K562 (cell line): Measurements from ENCODE around the gene SAV1. TPM values are rescaled to one million over a fixed set of nuclear protein-coding genes. Genes with fewer than 3 reads are reported as not detected.

ENCODE experiments used
- ATAC-seq: fragments of 200-7000 bp; cut with Tn5 transposase; 3 replicates; pipeline ENCODE4 v1.9.1; 2020; ENCODE audit warnings: moderate library complexity
- BruUV-seq: library from RNA; stranded (reverse); fragments of 400-500 nt; replicated peaks from 2 replicates; lab custom pipeline; 2021; lab: Mats Ljungman, UMichigan
- CTCF ChIA-PET: fragments of 300-600 bp; formaldehyde crosslinking; extraction: SDS; loops from one replicate; lab custom pipeline; 2021; ENCODE audit warnings: low intra/inter-chr PET ratio; lab: Yijun Ruan, JAX
- POLR2A ChIA-PET: fragments of 300-600, 350-650 bp; sonication (Branson Sonifier 250); formaldehyde crosslinking; extraction: SDS; loops from one replicate; lab custom pipeline; 2021; ENCODE audit warnings: antibody characterized with exemption, inconsistent platforms; lab: Yijun Ruan, JAX
- DNase-seq, 4 experiments: peaks; one replicate each; pipeline versions ENCODE4 v3.0.0 to v3.0.0-alpha.2; 2011 to 2018; ENCODE audit warnings: low spot score in 3 of 4, mixed read lengths in 3 of 4; ENCODE audit errors: extremely low read depth in 1 of 4
- FAIRE-seq: peaks from 2 replicates; lab custom pipeline; 2011; peaks lifted over from hg19 to GRCh38; lab: Jason Lieb, UNC
- H2AFZ ChIP-seq: 2 replicates; pipeline ENCODE4 v1.6.0; 2011; ENCODE audit warnings: low read depth, low read length, control low read depth, inconsistent platforms
- H3K27ac ChIP-seq: fragments of 200-600 bp; 3 replicates; pipeline ENCODE4 v1.8.0; 2011; ENCODE audit warnings: low read depth, mild to moderate bottlenecking, control low read depth, inconsistent platforms, low read length, moderate library complexity, mixed read lengths; ENCODE audit errors: extremely low read depth
- H3K27me3 ChIP-seq, 2 experiments: fragments of 300-600 bp in 1 of 2; 2 replicates in 1 of 2; 3 replicates in 1 of 2; pipeline versions ENCODE4 v1.6.0 to v1.8.0; 2011; ENCODE audit warnings: inconsistent platforms in 2 of 2, low read length in 2 of 2, mild to moderate bottlenecking in 1 of 2, mixed read lengths in 1 of 2, moderate library complexity in 1 of 2; ENCODE audit not compliant: control insufficient read depth in 2 of 2, insufficient read depth in 2 of 2
- H3K36me3 ChIP-seq: fragments of 300-600 bp; 3 replicates; pipeline ENCODE4 v1.8.0; 2011; ENCODE audit warnings: mild to moderate bottlenecking, low read length, inconsistent platforms; ENCODE audit not compliant: control insufficient read depth, insufficient read depth
- H3K4me1 ChIP-seq, 2 experiments: fragments of 200-600 bp in 1 of 2; replicated peaks in 1 of 2; 2 replicates in 1 of 2; 3 replicates in 1 of 2; pipeline versions ENCODE4 v1.5.1 to v1.8.0; 2011; ENCODE audit warnings: inconsistent platforms in 2 of 2, low read length in 2 of 2, mild to moderate bottlenecking in 1 of 2, mixed read lengths in 1 of 2, moderate library complexity in 1 of 2; ENCODE audit not compliant: control insufficient read depth in 2 of 2, insufficient read depth in 2 of 2
- H3K4me2 ChIP-seq: 2 replicates; pipeline ENCODE4 v1.6.1; 2011; ENCODE audit warnings: low read length, control low read depth, inconsistent platforms, mixed read lengths; ENCODE audit not compliant: insufficient read depth
- H3K4me3 ChIP-seq: fragments of 200-600 bp; sonication (generic), shearing (Covaris generic); 2 replicates; pipeline ENCODE4 v1.5.1; 2016; ENCODE audit warnings: control low read depth, inconsistent platforms
- H3K79me2 ChIP-seq: fragments of 200-600 bp; 3 replicates; pipeline ENCODE4 v1.8.0; 2011; ENCODE audit warnings: low read length, inconsistent platforms; ENCODE audit not compliant: control insufficient read depth, insufficient read depth
- H3K9ac ChIP-seq, 2 experiments: 2 replicates each; pipeline versions ENCODE4 v1.6.0 to v1.6.1; 2011; ENCODE audit warnings: low read depth in 2 of 2, low read length in 2 of 2, control low read depth in 1 of 2, inconsistent platforms in 1 of 2, mild to moderate bottlenecking in 1 of 2, mixed read lengths in 1 of 2; ENCODE audit not compliant: insufficient read depth in 1 of 2
- H3K9me1 ChIP-seq: one replicate; pipeline ENCODE4 v1.6.0; 2011; ENCODE audit warnings: inconsistent platforms, mild to moderate bottlenecking, low read length, moderate library complexity; ENCODE audit not compliant: control insufficient read depth, insufficient read depth
- H3K9me3 ChIP-seq: replicated peaks from 2 replicates; pipeline ENCODE4 v1.5.1; 2011; ENCODE audit warnings: low read depth, low read length, inconsistent platforms; ENCODE audit not compliant: control insufficient read depth, insufficient read depth
- H4K20me1 ChIP-seq: replicated peaks from 2 replicates; pipeline ENCODE4 v1.6.1; 2011; ENCODE audit warnings: low read length, inconsistent platforms, mixed read lengths; ENCODE audit not compliant: control insufficient read depth, insufficient read depth
- GABPB1 ChIP-seq: sonication (generic); formaldehyde crosslinking; IDR thresholded peaks from 2 replicates; pipeline ENCODE4 v1.8.0; 2022; ENCODE audit warnings: mild to moderate bottlenecking, missing genetic modification reagents
- HDAC1 ChIP-seq, 2 experiments: fragments of 450-650 bp; IDR thresholded peaks; 2 replicates each; pipeline ENCODE4 v1.6.1; 2016 to 2017; ENCODE audit warnings: inconsistent platforms in 1 of 2, mild to moderate bottlenecking in 1 of 2, moderate library complexity in 1 of 2
- HNRNPH1 ChIP-seq: fragments of 200-400 bp; formaldehyde crosslinking; optimal IDR thresholded peaks from 2 replicates; pipeline ENCODE3; 2017; ENCODE audit warnings: low read depth, mild to moderate bottlenecking, low read length, moderate library complexity
- MLX ChIP-seq, 2 experiments: fragments of 450-650 bp in 1 of 2; sonication (generic) in 1 of 2; formaldehyde crosslinking; conservative IDR thresholded peaks; 2 replicates each; pipeline versions ENCODE4 v1.4.0 to v1.8.1; 2020 to 2022; ENCODE audit warnings: mild to moderate bottlenecking in 1 of 2, missing genetic modification reagents in 1 of 2
- PRDM10 ChIP-seq: fragments of 450-650 bp; IDR thresholded peaks from 2 replicates; pipeline ENCODE4 v1.6.1; 2018; ENCODE audit not compliant: partially characterized antibody
- TARDBP ChIP-seq: fragments of 450-650 bp; IDR thresholded peaks from 2 replicates; pipeline ENCODE4 v1.6.1; 2016
- U2AF1 ChIP-seq: fragments of 200-400 bp; formaldehyde crosslinking; optimal IDR thresholded peaks from 2 replicates; pipeline ENCODE3; 2017; ENCODE audit warnings: mild to moderate bottlenecking, low read depth, low read length, moderate library complexity
- ZNF253 ChIP-seq: fragments of 250-450 bp; sonication (Bioruptor Pico); conservative IDR thresholded peaks from 2 replicates; pipeline ENCODE4 v1.6.1; 2021; ENCODE audit warnings: mild to moderate bottlenecking
- ZNF3 ChIP-seq: fragments of 250-450 bp; sonication (Bioruptor Pico); IDR thresholded peaks from 2 replicates; pipeline ENCODE4 v1.5.0; 2021; ENCODE audit warnings: mild to moderate bottlenecking, moderate library complexity
- ZNF764 ChIP-seq: fragments of 250-450 bp; sonication (Bioruptor Pico); IDR thresholded peaks from 2 replicates; pipeline ENCODE4 v1.4.0; 2020; ENCODE audit warnings: low read depth, mild to moderate bottlenecking, moderate library complexity
- WGBS: fragments of 100-300 bp; shearing (Covaris generic); methylation state at CpG from one replicate; pipeline ENCODE4 v1.1.6; 2016; ENCODE audit warnings: low coverage, mixed read lengths; ENCODE audit not compliant: insufficient coverage; ENCODE audit errors: missing lambda C conversion rate; 5-methylcytosine and 5-hydroxymethylcytosine counted together
- in situ Hi-C: fragments of 300-500 bp; cut with MboI; formaldehyde crosslinking; loops from 4 replicates; pipeline ENCODE4 v1.15.0; 2018; ENCODE audit warnings: inconsistent platforms, mixed read lengths
- intact Hi-C: fragments of 100-400 bp; cut with micrococcal nuclease; formaldehyde crosslinking; loops from 2 replicates; pipeline ENCODE4 v1.14.2; 2022
- polyA plus RNA-seq, 8 experiments: library from polyadenylated mRNA; depleted of rRNA in 4 of 8; stranded (reverse) in 5 of 8; unstranded in 3 of 8; fragments of >200 nt; fragmentation: Nextera tagmentation in 2 of 8; fragmentation: Illumina TruSeq in 1 of 8; extraction: Ambion mirVana in 2 of 8; extraction: Trizol in 1 of 8; gene quantifications; 2 replicates each; pipeline versions ENCODE4 v1.2.1 to v1.2.3, GENCODE V29; 2011 to 2014; ENCODE audit warnings: inconsistent platforms in 1 of 8, missing spikeins in 1 of 8
- total RNA-seq, 7 experiments: library from RNA; depleted of rRNA in 6 of 7; stranded (reverse); fragments of >200 nt in 6 of 7; fragmentation: Illumina TruSeq in 2 of 7; extraction: Trizol in 2 of 7; gene quantifications; 2 replicates each; pipeline versions ENCODE4 v1.2.1 to v1.2.3, GENCODE V29; 2011 to 2021; ENCODE audit warnings: low replicate concordance in 1 of 7
- TF ChIP-seq, protein P1 (sequence below): fragments of 450-650 bp; IDR thresholded peaks from 2 replicates; pipeline ENCODE4 v1.6.1; 2016; ENCODE audit warnings: antibody characterized with exemption
- TF ChIP-seq, protein P2 (sequence below): fragments of 450-650 bp; IDR thresholded peaks from 2 replicates; pipeline ENCODE4 v1.7.1; 2018; ENCODE audit warnings: mild to moderate bottlenecking, low read depth; ENCODE audit not compliant: partially characterized antibody

SAV1 gene
- total and polyA plus RNA-seq, 9 of the 15 experiments (the other 6 are each of a cell fraction or from before 2014, with no cell fraction given) = 6.5 to 18.1 (median 16.1) TPM

GRCh38 chr14:50704454-50705010 lies 36.4 kb upstream of the SAV1 start:
- no peak overlapping the region for H2AFZ ChIP-seq
- H4K20me1 ChIP-seq = no peaks in the 10 kb centered on the region
- H3K27ac ChIP-seq = no peak overlapping the region
- no peak overlapping the region for H3K4me3 ChIP-seq
- H3K79me2 ChIP-seq = no peaks in the 10 kb centered on the region
- CTCF ChIA-PET = no interaction called here
- no peaks in the 10 kb centered on the region for H3K9me1 ChIP-seq
- WGBS = 25% methylated on average over 6 of the region's 26 CpGs
- H3K36me3 ChIP-seq = no peaks in the 10 kb centered on the region
- BruUV-seq = no TSS peak
- H3K4me2 ChIP-seq = no peak overlapping the region
- FAIRE-seq (no peak), DNase-seq (no peak), ATAC-seq (no peak)
- POLR2A ChIA-PET = interaction anchor here (1.2 kb wide), 1 partner anchor 10 kb away, joined by 3 read pairs; no protein-coding TSS in a partner anchor
- H3K27me3 ChIP-seq = peaks cover 6 to 40% of the 10 kb centered on the region in 2 experiments; a peak in 4 of 5 replicates
- intact Hi-C loops = no loop called here
- peaks cover 0 to 5% of the 10 kb centered on the region in 2 experiments; a peak in 1 of 5 replicates for H3K4me1 ChIP-seq
- H3K9me3 ChIP-seq = no peaks in the 10 kb centered on the region
- in situ Hi-C loops = no loop called here
- no peak overlapping the region for H3K9ac ChIP-seq
- TF ChIP-seq PRDM10 (no peak), ZNF764 (CRISPR knock-in tag) (no peak), U2AF1 (no peak), HNRNPH1 (no peak), HDAC1 (IDR thresholded peaks at IDR 0.05) (no peak), TARDBP (no peak), ZNF253 (no peak), ZNF3 (CRISPR knock-in tag) (no peak), MLX (CRISPR knock-in tag; conservative IDR thresholded peaks at IDR 0.05) (no peak), GABPB1 (CRISPR knock-in tag) (no peak)
- TF ChIP-seq, protein P1, sequence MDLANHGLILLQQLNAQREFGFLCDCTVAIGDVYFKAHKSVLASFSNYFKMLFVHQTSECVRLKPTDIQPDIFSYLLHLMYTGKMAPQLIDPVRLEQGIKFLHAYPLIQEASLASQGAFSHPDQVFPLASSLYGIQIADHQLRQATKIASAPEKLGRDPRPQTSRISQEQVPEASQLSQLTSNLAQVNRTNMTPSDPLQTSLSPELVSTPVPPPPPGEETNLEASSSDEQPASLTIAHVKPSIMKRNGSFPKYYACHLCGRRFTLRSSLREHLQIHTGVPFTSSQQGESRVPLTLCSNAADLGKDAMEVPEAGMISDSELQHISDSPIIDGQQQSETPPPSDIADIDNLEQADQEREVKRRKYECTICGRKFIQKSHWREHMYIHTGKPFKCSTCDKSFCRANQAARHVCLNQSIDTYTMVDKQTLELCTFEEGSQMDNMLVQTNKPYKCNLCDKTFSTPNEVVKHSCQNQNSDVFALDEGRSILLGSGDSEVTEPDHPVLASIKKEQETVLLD = no peak
- TF ChIP-seq, protein P2, sequence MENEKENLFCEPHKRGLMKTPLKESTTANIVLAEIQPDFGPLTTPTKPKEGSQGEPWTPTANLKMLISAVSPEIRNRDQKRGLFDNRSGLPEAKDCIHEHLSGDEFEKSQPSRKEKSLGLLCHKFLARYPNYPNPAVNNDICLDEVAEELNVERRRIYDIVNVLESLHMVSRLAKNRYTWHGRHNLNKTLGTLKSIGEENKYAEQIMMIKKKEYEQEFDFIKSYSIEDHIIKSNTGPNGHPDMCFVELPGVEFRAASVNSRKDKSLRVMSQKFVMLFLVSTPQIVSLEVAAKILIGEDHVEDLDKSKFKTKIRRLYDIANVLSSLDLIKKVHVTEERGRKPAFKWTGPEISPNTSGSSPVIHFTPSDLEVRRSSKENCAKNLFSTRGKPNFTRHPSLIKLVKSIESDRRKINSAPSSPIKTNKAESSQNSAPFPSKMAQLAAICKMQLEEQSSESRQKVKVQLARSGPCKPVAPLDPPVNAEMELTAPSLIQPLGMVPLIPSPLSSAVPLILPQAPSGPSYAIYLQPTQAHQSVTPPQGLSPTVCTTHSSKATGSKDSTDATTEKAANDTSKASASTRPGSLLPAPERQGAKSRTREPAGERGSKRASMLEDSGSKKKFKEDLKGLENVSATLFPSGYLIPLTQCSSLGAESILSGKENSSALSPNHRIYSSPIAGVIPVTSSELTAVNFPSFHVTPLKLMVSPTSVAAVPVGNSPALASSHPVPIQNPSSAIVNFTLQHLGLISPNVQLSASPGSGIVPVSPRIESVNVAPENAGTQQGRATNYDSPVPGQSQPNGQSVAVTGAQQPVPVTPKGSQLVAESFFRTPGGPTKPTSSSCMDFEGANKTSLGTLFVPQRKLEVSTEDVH = no peak
